ENCODE results near the gene ELANE.

Gene ELANE

DNA sequence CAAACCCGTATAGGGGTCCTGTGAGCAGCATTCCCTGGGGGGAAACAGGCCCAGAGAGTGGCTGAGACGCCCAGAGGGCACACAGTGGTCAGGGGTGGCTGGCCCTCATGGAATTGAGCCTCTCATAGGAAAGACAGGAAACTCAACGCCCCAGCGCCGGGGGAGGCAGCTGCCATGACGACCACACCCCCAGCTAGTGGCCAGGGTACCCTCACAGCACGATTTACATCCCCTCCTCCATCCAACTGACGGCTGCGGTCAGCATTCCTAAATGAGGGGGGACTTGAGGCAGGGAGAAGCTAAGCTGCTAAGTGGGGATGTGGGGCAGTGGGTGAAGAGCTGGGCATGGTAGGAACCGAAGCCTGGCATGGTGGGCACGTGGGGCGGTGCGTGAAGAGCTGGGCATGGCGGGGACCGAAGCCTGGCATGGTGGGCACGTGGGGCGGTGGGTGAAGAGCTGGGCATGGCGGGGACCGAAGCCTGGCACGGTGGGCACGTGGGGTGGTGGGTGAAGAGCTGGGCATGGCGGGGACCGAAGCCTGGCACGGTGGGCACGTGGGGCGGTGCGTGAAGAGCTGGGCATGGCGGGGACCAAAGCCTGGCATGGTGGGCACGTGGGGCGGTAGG, 30.9 kb downstream of the ELANE start:
- no peak for TF ChIP-seq NFRKB (IDR thresholded peaks at IDR 0.05)
- TF ChIP-seq PKNOX1 (IDR thresholded peaks at IDR 0.05), result no peak
- no peak for TF ChIP-seq FOXK2 (IDR thresholded peaks at IDR 0.05)
- DNase-seq (ENCODE audit: extremely low spot score), result no peak
- CTCF ChIA-PET, result no interaction called here
- POLR2A ChIA-PET, result interaction anchor here (1.5 kb wide), 1 partner anchor 10 kb away, joined by 4 read pairs; the partner anchor contains the start of genes MED16 and RNU6-9

GRCh38 chr19:883661-884211, 31.6 kb downstream of the ELANE start:
- CTCF ChIA-PET, result interaction anchor here (0.5 kb wide), 1 partner anchor 10 kb away, joined by 4 read pairs; no protein-coding TSS in a partner anchor

GRCh38 chr19:884420-885211, 32.5 kb downstream of the ELANE start:
- CTCF ChIA-PET, result no interaction called here
- POLR2A ChIA-PET, result no interaction called here
- DNase-seq (ENCODE audit: extremely low spot score), result no peak
- no peak for TF ChIP-seq NFRKB (IDR thresholded peaks at IDR 0.05)
- no peak for TF ChIP-seq PKNOX1 (IDR thresholded peaks at IDR 0.05)
- TF ChIP-seq L3MBTL2 (conservative IDR thresholded peaks at IDR 0.05), result no peak

More at GRCh38 chr19:883661-884211, 31.6 kb downstream of the ELANE start:
- POLR2A ChIA-PET, result interaction anchor here (1.5 kb wide), 1 partner anchor 9 kb away, joined by 4 read pairs; the partner anchor contains the start of genes MED16 and RNU6-9
- DNase-seq (ENCODE audit: extremely low spot score), result no peak
- TF ChIP-seq TARDBP (IDR thresholded peaks at IDR 0.05) (no peak), HDGF (IDR thresholded peaks at IDR 0.05; ENCODE audit: borderline replicate concordance) (no peak), NFRKB (IDR thresholded peaks at IDR 0.05) (no peak), PKNOX1 (IDR thresholded peaks at IDR 0.05) (no peak), LEF1 (IDR thresholded peaks at IDR 0.05; ENCODE audit: borderline replicate concordance) (no peak), ZNF384 (IDR thresholded peaks at IDR 0.05) (no peak), ARNT (IDR thresholded peaks at IDR 0.05) (no peak), SUZ12 (IDR thresholded peaks at IDR 0.05) (no peak), FOXM1 (IDR thresholded peaks at IDR 0.05; ENCODE audit: borderline replicate concordance) (no peak), BHLHE40 (IDR thresholded peaks at IDR 0.05; ENCODE audit: borderline replicate concordance) (no peak), FOXK2 (IDR thresholded peaks at IDR 0.05) (no peak)

- POLR2A ChIA-PET, result no interaction called here
- TF ChIP-seq TARDBP (IDR thresholded peaks at IDR 0.05) (no peak), PKNOX1 (IDR thresholded peaks at IDR 0.05) (no peak), FOXA1 (IDR thresholded peaks at IDR 0.05) (no peak), SUZ12 (IDR thresholded peaks at IDR 0.05) (no peak), FOXM1 (IDR thresholded peaks at IDR 0.05; ENCODE audit: borderline replicate concordance) (no peak), BHLHE40 (IDR thresholded peaks at IDR 0.05; ENCODE audit: borderline replicate concordance) (no peak), LEF1 (IDR thresholded peaks at IDR 0.05; ENCODE audit: borderline replicate concordance) (no peak), HDGF (IDR thresholded peaks at IDR 0.05; ENCODE audit: borderline replicate concordance) (no peak), ELF4 (IDR thresholded peaks at IDR 0.05) (no peak), FOXK2 (IDR thresholded peaks at IDR 0.05) (no peak), NFRKB (IDR thresholded peaks at IDR 0.05) (no peak), L3MBTL2 (conservative IDR thresholded peaks at IDR 0.05) (no peak), SP1 (IDR thresholded peaks at IDR 0.05) (no peak), ARNT (IDR thresholded peaks at IDR 0.05) (no peak), CTBP1 (IDR thresholded peaks at IDR 0.05; ENCODE audit: borderline replicate concordance) (no peak), ZNF384 (IDR thresholded peaks at IDR 0.05) (no peak)
- CTCF ChIA-PET, result no interaction called here
- DNase-seq (ENCODE audit: extremely low spot score), result no peak
Measured at GRCh38 chr19:885536-886224, 33.6 kb downstream of the ELANE start.

DNA sequence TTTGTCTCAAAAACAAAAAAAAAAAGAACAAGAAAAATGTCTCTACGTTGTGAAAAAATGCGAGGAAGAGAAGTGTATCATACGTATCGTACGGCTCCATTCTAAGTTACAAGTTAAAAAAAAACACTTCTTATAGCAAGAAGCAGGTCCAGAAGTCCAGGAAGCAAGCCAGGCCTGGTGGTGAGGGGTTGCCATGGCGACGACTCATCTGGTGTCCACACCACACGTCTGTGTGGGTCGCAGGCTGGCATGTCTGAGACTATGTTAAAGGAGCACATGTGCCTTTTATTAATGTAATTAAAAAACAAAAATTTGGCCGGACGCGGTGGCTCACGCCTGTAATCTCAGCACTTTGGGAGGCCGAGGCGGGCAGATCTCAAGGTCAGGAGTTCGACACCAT, 35.0 kb downstream of the ELANE start:
- CTCF ChIA-PET, result no interaction called here
- DNase-seq (ENCODE audit: extremely low spot score), result no peak
- no peak for TF ChIP-seq FOXM1 (IDR thresholded peaks at IDR 0.05; ENCODE audit: borderline replicate concordance)
- no peak for TF ChIP-seq FOXA1 (IDR thresholded peaks at IDR 0.05)
- no peak for TF ChIP-seq SUZ12 (IDR thresholded peaks at IDR 0.05)
- no peak for TF ChIP-seq TARDBP (IDR thresholded peaks at IDR 0.05)
- no peak for TF ChIP-seq PKNOX1 (IDR thresholded peaks at IDR 0.05)
- TF ChIP-seq NFRKB (IDR thresholded peaks at IDR 0.05), result no peak
- no peak for TF ChIP-seq SP1 (IDR thresholded peaks at IDR 0.05)
- POLR2A ChIA-PET, result no interaction called here
